Fibroblast of gingiva (primary cell): ENCODE results near the gene PTPN7.
A peak's percentile ranks its signal among the peaks of the same experiment; 100 is the strongest.

Experiments used
- DNase-seq: peaks from one replicate; pipeline ENCODE4 v3.0.0-alpha.2; 2011; ENCODE audit warnings: low read depth

The PTPN7 gene

GRCh38 chr1:202165942-202166843, 5.8 kb upstream of the PTPN7 start:
- DNase-seq: no peak

- no peak for DNase-seq
Measured at GRCh38 chr1:202165267-202165941, 5.0 kb upstream of the PTPN7 start.

GRCh38 chr1:202164271-202165037, 4.1 kb upstream of the PTPN7 start:
- DNase-seq: no peak

GRCh38 chr1:202163281-202164270, 3.2 kb upstream of the PTPN7 start:
- DNase-seq: no peak

- no peak for DNase-seq
Measured at GRCh38 chr1:202162418-202163280, 2.2 kb upstream of the PTPN7 start.

GRCh38 chr1:202162047-202162417, 1.6 kb upstream of the PTPN7 start:
- no peak for DNase-seq

GRCh38 chr1:202161151-202162046, 997 bp upstream of the PTPN7 start:
- no peak for DNase-seq

- DNase-seq: no peak
Measured at GRCh38 chr1:202159534-202160371, 649 bp downstream of the PTPN7 start.

- no peak for DNase-seq
Measured at GRCh38 chr1:202158810-202159533, 1.4 kb downstream of the PTPN7 start.

- DNase-seq: no peak
Measured at GRCh38 chr1:202157945-202158344, 2.5 kb downstream of the PTPN7 start.

GRCh38 chr1:202156590-202156989, 3.8 kb downstream of the PTPN7 start:
- no peak for DNase-seq

GRCh38 chr1:202155478-202156021, 4.9 kb downstream of the PTPN7 start:
- no peak for DNase-seq

- DNase-seq: peak; percentile 70
Measured at GRCh38 chr1:202154766-202155477, 5.5 kb downstream of the PTPN7 start.

- no peak for DNase-seq
Measured at GRCh38 chr1:202154148-202154765, 6.1 kb downstream of the PTPN7 start.

- no peak for DNase-seq
Measured at GRCh38 chr1:202153284-202153683, 7.1 kb downstream of the PTPN7 start.

GRCh38 chr1:202152399-202152798, 8.0 kb downstream of the PTPN7 start:
- no peak for DNase-seq
